SU-DHL-6 (cell line): ENCODE results near the gene ACADSB.

ENCODE experiments used
- H2AFZ ChIP-seq: fragments of 200-600 bp; sonication (generic); 2 replicates; pipeline ENCODE4 v1.6.1; 2014; ENCODE audit warnings: low read depth, mild to moderate bottlenecking, moderate library complexity, mixed read lengths, antibody characterized with exemption, low read length; ENCODE audit not compliant: severe bottlenecking
- H3F3A ChIP-seq: fragments of 200-600 bp; shearing (Covaris generic); 2 replicates; pipeline ENCODE4 v1.6.0; 2016; ENCODE audit warnings: antibody characterized with exemption, mild to moderate bottlenecking; ENCODE audit not compliant: insufficient read depth
- H3K27ac ChIP-seq: fragments of 200-600 bp; sonication (generic); 2 replicates; pipeline ENCODE4 v1.5.1; 2016; ENCODE audit warnings: low read depth, mild to moderate bottlenecking, low read length, moderate library complexity, mixed read lengths
- H3K27me3 ChIP-seq: fragments of 200-600 bp; sonication (generic), shearing (Covaris generic); 2 replicates; pipeline ENCODE4 v1.6.0; 2014; ENCODE audit warnings: mild to moderate bottlenecking, low read length
- H3K36me3 ChIP-seq: fragments of 200-600 bp; sonication (generic); 2 replicates; pipeline ENCODE4 v1.6.1; 2014; ENCODE audit warnings: mild to moderate bottlenecking, low read length, mixed read lengths
- H3K4me2 ChIP-seq: fragments of 300-600, 200-600 bp; shearing (Covaris generic), sonication (generic); 2 replicates; pipeline ENCODE4 v1.6.0; 2014; ENCODE audit warnings: low read length, low read depth, mild to moderate bottlenecking; ENCODE audit not compliant: poor library complexity, severe bottlenecking
- H3K4me3 ChIP-seq: fragments of 200-600 bp; sonication (generic); 2 replicates; pipeline ENCODE4 v1.5.1; 2014; ENCODE audit warnings: antibody characterized with exemption, low read length, mild to moderate bottlenecking, mixed read lengths; ENCODE audit not compliant: insufficient read depth, poor library complexity, severe bottlenecking
- H3K79me2 ChIP-seq: fragments of 200-600 bp; sonication (generic); 2 replicates; pipeline ENCODE4 v1.6.1; 2014; ENCODE audit warnings: mild to moderate bottlenecking, low read length, moderate library complexity; ENCODE audit not compliant: insufficient read depth
- H3K9ac ChIP-seq: fragments of 200-600 bp; sonication (generic); 2 replicates; pipeline ENCODE4 v1.7.0; 2014; ENCODE audit warnings: mild to moderate bottlenecking, low read length
- H3K9me2 ChIP-seq: fragments of 200-600 bp; sonication (generic); replicated peaks from 2 replicates; pipeline ENCODE4 v1.6.1; 2014; ENCODE audit warnings: low read length; ENCODE audit not compliant: insufficient read depth
- H3K9me3 ChIP-seq: fragments of 200-600 bp; sonication (generic); 2 replicates; pipeline ENCODE4 v1.6.1; 2014; ENCODE audit warnings: low read length, mixed read lengths; ENCODE audit not compliant: insufficient read depth
- H4K20me1 ChIP-seq: fragments of 200-600 bp; sonication (generic); 2 replicates; pipeline ENCODE4 v1.6.1; 2014; ENCODE audit warnings: low read depth, mild to moderate bottlenecking, antibody characterized with exemption, low read length, moderate library complexity, mixed read lengths
- EZH2phosphoT487 ChIP-seq: fragments of 200-600 bp; sonication (generic), shearing (Covaris generic); conservative IDR thresholded peaks from 2 replicates; pipeline ENCODE4 v1.6.1; 2018; ENCODE audit warnings: mild to moderate bottlenecking, antibody characterized with exemption, low read length, moderate library complexity, mixed read lengths
- TF ChIP-seq, protein P1 (sequence below): fragments of 200-600 bp; sonication (generic); IDR thresholded peaks from one replicate; pipeline ENCODE4 v1.5.1; 2017; ENCODE audit warnings: antibody characterized with exemption, mild to moderate bottlenecking, low read length, moderate library complexity; ENCODE audit not compliant: insufficient read depth, poor library complexity, severe bottlenecking

Gene ACADSB

DNA sequence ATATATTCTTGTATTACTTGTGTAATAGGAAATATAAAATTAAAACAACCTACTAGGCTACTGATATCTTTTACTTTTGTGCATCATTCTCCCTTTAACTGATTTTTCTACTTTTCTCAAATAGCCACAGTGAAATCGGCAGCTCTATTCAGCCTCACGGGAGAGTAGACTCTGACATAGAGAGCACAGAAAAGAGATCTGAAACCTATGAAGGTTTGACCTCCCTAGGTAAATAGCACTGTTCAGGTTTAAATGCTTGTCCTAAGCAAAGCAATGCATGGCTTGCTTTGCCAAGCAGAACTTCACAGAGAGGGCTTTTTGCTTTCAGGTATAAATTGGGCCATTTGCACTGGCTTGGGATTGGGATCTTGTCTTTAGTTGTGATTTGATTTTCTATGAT lies 53.1 kb downstream of the ACADSB start:
- Histone ChIP-seq H3K4me2 (no peak overlapping the region), H3K9me2 (no peaks in the 10 kb centered on the region), H3K36me3 (no peaks in the 10 kb centered on the region), H3K27ac (no peak overlapping the region), H3K79me2 (no peaks in the 10 kb centered on the region), H3F3A (no peaks in the 10 kb centered on the region), H3K4me3 (no peak overlapping the region), H4K20me1 (no peaks in the 10 kb centered on the region), H3K9ac (no peak overlapping the region), H3K27me3 (no peaks in the 10 kb centered on the region), H2AFZ (no peak overlapping the region), H3K9me3 (no peaks in the 10 kb centered on the region)
- TF ChIP-seq, protein P1, sequence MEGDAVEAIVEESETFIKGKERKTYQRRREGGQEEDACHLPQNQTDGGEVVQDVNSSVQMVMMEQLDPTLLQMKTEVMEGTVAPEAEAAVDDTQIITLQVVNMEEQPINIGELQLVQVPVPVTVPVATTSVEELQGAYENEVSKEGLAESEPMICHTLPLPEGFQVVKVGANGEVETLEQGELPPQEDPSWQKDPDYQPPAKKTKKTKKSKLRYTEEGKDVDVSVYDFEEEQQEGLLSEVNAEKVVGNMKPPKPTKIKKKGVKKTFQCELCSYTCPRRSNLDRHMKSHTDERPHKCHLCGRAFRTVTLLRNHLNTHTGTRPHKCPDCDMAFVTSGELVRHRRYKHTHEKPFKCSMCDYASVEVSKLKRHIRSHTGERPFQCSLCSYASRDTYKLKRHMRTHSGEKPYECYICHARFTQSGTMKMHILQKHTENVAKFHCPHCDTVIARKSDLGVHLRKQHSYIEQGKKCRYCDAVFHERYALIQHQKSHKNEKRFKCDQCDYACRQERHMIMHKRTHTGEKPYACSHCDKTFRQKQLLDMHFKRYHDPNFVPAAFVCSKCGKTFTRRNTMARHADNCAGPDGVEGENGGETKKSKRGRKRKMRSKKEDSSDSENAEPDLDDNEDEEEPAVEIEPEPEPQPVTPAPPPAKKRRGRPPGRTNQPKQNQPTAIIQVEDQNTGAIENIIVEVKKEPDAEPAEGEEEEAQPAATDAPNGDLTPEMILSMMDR: no peak
- TF ChIP-seq EZH2phosphoT487: no peak

DNA sequence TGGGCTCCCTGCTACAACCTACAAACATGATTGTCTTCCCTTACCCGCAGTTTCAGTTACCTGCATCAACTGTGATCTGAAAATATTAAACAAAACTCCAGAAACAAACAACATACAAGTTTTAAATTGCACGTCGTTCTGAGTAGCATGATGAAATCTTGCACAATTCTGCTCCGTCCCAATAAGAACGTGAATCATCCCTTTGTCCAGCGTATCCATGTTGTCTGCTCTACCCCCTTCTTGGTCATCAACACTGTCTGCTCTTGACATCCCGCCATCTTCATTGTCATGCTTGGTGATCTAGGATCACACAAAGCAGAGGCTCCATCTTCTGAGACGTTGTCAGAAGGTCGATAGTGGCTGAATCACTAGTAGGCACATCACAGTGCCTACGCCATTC lies 53.9 kb downstream of the ACADSB start:
- Histone ChIP-seq H3K36me3 (no peaks in the 10 kb centered on the region), H3K9ac (no peak overlapping the region), H3K9me3 (no peaks in the 10 kb centered on the region), H3K4me3 (no peak overlapping the region), H3F3A (no peaks in the 10 kb centered on the region), H4K20me1 (no peaks in the 10 kb centered on the region), H3K4me2 (no peak overlapping the region), H3K27me3 (no peaks in the 10 kb centered on the region), H3K27ac (no peak overlapping the region), H3K9me2 (no peaks in the 10 kb centered on the region), H3K79me2 (no peaks in the 10 kb centered on the region), H2AFZ (no peak overlapping the region)
- TF ChIP-seq EZH2phosphoT487: no peak
- TF ChIP-seq, protein P1: no peak

DNA sequence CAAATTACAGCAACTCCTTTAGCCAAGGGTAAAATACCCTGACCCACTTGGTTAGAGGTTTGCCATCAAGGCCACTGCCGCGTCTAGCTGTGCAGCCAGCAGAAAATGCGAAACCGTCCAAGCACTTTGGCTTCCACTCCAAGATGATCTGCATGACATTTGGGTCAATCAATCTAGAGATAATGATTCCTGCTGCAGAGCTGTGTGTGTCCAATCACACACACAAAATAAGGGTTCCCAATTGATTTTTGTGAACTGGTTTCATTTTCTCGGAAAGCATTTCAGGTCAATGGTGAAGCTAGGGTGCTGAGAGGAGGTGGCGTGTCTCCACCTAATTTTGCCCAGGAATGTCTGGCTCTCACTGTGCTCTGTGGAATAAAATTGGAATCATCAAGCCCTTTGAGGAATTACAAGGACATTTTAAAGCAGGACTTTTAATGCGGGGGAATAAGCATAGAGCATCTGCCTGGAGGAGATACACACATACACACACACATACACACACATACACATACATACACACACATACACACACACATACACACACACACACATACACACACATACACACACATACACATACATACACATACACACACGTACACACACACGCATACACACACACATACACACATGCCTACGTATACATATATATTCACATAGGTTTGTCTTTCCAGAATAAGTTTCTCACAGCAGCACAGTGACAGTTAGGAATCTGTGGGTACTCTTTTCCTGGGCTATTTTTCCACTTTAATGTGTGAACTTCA lies 59.5 kb downstream of the ACADSB start:
- Histone ChIP-seq H2AFZ (no peak overlapping the region), H3F3A (no peaks in the 10 kb centered on the region), H3K9ac (no peak overlapping the region), H3K27ac (no peak overlapping the region), H4K20me1 (no peaks in the 10 kb centered on the region), H3K36me3 (no peaks in the 10 kb centered on the region), H3K4me2 (no peak overlapping the region), H3K27me3 (no peaks in the 10 kb centered on the region), H3K9me2 (no peaks in the 10 kb centered on the region), H3K9me3 (no peaks in the 10 kb centered on the region), H3K79me2 (no peaks in the 10 kb centered on the region), H3K4me3 (no peak overlapping the region)
- TF ChIP-seq, protein P1: no peak
- TF ChIP-seq EZH2phosphoT487: no peak
